ENCODE results near the gene KRTAP9-6.
"Not testable (repeated sequence)": the region's sequence is repeated elsewhere in the genome, so short reads cannot be mapped to it uniquely, and the experiment has no call there.

DNA sequence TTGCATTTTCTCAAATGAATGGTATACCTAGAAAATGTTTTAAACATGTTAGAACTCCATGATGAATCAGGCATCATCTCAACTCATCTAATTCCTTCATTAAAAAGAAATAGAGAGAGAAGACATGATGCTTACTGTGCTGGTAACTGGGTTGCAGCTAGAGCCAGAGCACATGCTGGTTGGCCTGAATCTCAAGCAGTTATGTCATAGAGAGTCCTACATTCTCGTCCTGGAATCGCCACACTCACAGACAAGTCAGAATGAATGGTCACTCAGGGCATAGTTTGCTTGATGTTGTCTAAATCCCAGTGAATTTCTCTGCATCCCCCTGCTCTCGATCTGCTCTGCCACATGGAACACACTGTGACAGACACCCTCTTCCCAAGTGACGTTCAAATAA, 28.1 kb upstream of the KRTAP9-6 start:
- TF ChIP-seq, protein P1, sequence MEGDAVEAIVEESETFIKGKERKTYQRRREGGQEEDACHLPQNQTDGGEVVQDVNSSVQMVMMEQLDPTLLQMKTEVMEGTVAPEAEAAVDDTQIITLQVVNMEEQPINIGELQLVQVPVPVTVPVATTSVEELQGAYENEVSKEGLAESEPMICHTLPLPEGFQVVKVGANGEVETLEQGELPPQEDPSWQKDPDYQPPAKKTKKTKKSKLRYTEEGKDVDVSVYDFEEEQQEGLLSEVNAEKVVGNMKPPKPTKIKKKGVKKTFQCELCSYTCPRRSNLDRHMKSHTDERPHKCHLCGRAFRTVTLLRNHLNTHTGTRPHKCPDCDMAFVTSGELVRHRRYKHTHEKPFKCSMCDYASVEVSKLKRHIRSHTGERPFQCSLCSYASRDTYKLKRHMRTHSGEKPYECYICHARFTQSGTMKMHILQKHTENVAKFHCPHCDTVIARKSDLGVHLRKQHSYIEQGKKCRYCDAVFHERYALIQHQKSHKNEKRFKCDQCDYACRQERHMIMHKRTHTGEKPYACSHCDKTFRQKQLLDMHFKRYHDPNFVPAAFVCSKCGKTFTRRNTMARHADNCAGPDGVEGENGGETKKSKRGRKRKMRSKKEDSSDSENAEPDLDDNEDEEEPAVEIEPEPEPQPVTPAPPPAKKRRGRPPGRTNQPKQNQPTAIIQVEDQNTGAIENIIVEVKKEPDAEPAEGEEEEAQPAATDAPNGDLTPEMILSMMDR (conservative IDR thresholded peaks at IDR 0.05): not testable (repeated sequence)
- not testable (repeated sequence) for TF ChIP-seq ZFX (IDR thresholded peaks at IDR 0.05)

Data from C4-2B (cell line).